Endometrial microvascular endothelial cells (primary cell): ENCODE results near the gene NIPAL3. TPM values are rescaled to one million over a fixed set of nuclear protein-coding genes. Genes with fewer than 3 reads are reported as not detected.
"Not testable (repeated sequence)": the region's sequence is repeated elsewhere in the genome, so short reads cannot be mapped to it uniquely, and the experiment has no call there.

Experiments used
- in situ Hi-C: cut with HindIII; loops from 2 replicates; pipeline ENCODE4 v1.10.0; 2017; ENCODE audit warnings: low sequenced_read_pairs, low pct_unique_long_range_greater_than_20kb; ENCODE audit errors: inconsistent ontology term
- total RNA-seq: library from RNA; depleted of rRNA; stranded (reverse); fragments of >200 nt; gene quantifications from one replicate; pipeline ENCODE4 v1.2.3, GENCODE V29; 2015; ENCODE audit errors: inconsistent ontology term

NIPAL3 gene
- total RNA-seq, 1 donor from 2014 or later: 22.4 TPM

- in situ Hi-C loops: no loop called here
Measured at GRCh38 chr1:24417681-24418080, 2.1 kb downstream of the NIPAL3 start.

GRCh38 chr1:24418898-24419628 is 3.5 kb downstream of the NIPAL3 start:
- in situ Hi-C loops: no loop called here

GRCh38 chr1:24420547-24420946 is 4.9 kb downstream of the NIPAL3 start:
- in situ Hi-C loops: no loop called here

GRCh38 chr1:24421502-24421901 is 5.9 kb downstream of the NIPAL3 start:
- in situ Hi-C loops: no loop called here

GRCh38 chr1:24424207-24424606 is 8.6 kb downstream of the NIPAL3 start:
- in situ Hi-C loops: no loop called here

GRCh38 chr1:24424990-24425389 is 9.4 kb downstream of the NIPAL3 start:
- in situ Hi-C loops: no loop called here

GRCh38 chr1:24425441-24425840 is 9.8 kb downstream of the NIPAL3 start:
- in situ Hi-C loops: no loop called here

GRCh38 chr1:24425922-24426321 is 10.3 kb downstream of the NIPAL3 start:
- in situ Hi-C loops: no loop called here

GRCh38 chr1:24426744-24427544 is 11.3 kb downstream of the NIPAL3 start:
- in situ Hi-C loops: no loop called here

- in situ Hi-C loops: no loop called here
Measured at GRCh38 chr1:24427545-24427862, 11.9 kb downstream of the NIPAL3 start.

- in situ Hi-C loops: no loop called here
Measured at GRCh38 chr1:24435782-24436365, 20.3 kb downstream of the NIPAL3 start.

- in situ Hi-C loops: no loop called here
Measured at GRCh38 chr1:24437631-24438396, 22.2 kb downstream of the NIPAL3 start.

GRCh38 chr1:24438423-24438901 is 22.9 kb downstream of the NIPAL3 start:
- in situ Hi-C loops: no loop called here

- in situ Hi-C loops: no loop called here
Measured at GRCh38 chr1:24440436-24440835, 24.8 kb downstream of the NIPAL3 start.

- in situ Hi-C loops: no loop called here
Measured at GRCh38 chr1:24441480-24441879, 25.9 kb downstream of the NIPAL3 start.

- in situ Hi-C loops: no loop called here
Measured at GRCh38 chr1:24441996-24442668, 26.5 kb downstream of the NIPAL3 start.

- in situ Hi-C loops: no loop called here
Measured at GRCh38 chr1:24442764-24443163, 27.2 kb downstream of the NIPAL3 start.

- in situ Hi-C loops: no loop called here
Measured at GRCh38 chr1:24443241-24443656, 27.6 kb downstream of the NIPAL3 start.

GRCh38 chr1:24446446-24446845 is 30.8 kb downstream of the NIPAL3 start:
- in situ Hi-C loops: not testable (repeated sequence)
